A673 (cell line): ENCODE results near the gene MBOAT7. TPM values are rescaled to one million over a fixed set of nuclear protein-coding genes. Genes with fewer than 3 reads are reported as not detected.
"Not testable (repeated sequence)": the region's sequence is repeated elsewhere in the genome, so short reads cannot be mapped to it uniquely, and the experiment has no call there.

ENCODE experiments used
- BruUV-seq: library from RNA; stranded (reverse); fragments of 400-500 nt; replicated peaks from 2 replicates; lab custom pipeline; 2021; lab: Mats Ljungman, UMichigan
- CTCF ChIA-PET: fragments of 300-600 bp; sonication (Branson Sonifier 250); formaldehyde crosslinking; loops from one replicate; lab custom pipeline; 2022; ENCODE audit warnings: antibody characterized with exemption; lab: Charles Lee
- POLR2A ChIA-PET: fragments of 300-600 bp; sonication (Branson Sonifier 250); formaldehyde crosslinking; loops from one replicate; lab custom pipeline; 2022; ENCODE audit warnings: antibody characterized with exemption; ENCODE audit not compliant: low non-redundant PET; lab: Charles Lee
- DNase-seq: peaks from one replicate; pipeline ENCODE4 v3.0.0-alpha.2; 2015; ENCODE audit warnings: low spot score
- H3K27ac ChIP-seq: fragments of 200-600 bp; sonication (generic); 2 replicates; pipeline ENCODE4 v1.5.1; 2016; ENCODE audit warnings: mixed run types, low read depth, mild to moderate bottlenecking, mixed read lengths, antibody characterized with exemption, low read length; ENCODE audit not compliant: poor library complexity, severe bottlenecking
- H3K27me3 ChIP-seq: fragments of 200-600 bp; sonication (generic); replicated peaks from 2 replicates; pipeline ENCODE4 v1.6.1; 2017; ENCODE audit warnings: mixed run types, low read depth, mild to moderate bottlenecking, mixed read lengths, antibody characterized with exemption, low read length; ENCODE audit not compliant: insufficient read depth, poor library complexity
- H3K36me3 ChIP-seq: fragments of 200-600 bp; sonication (generic); 2 replicates; pipeline ENCODE4 v1.6.1; 2016; ENCODE audit warnings: mixed run types, mild to moderate bottlenecking, mixed read lengths, antibody characterized with exemption, low read length; ENCODE audit not compliant: insufficient read depth, poor library complexity, severe bottlenecking
- H3K4me1 ChIP-seq: fragments of 200-600 bp; sonication (generic); 2 replicates; pipeline ENCODE4 v1.6.1; 2017; ENCODE audit warnings: mixed run types, mild to moderate bottlenecking, mixed read lengths, antibody characterized with exemption, low read length; ENCODE audit not compliant: insufficient read depth, poor library complexity, severe bottlenecking
- H3K4me3 ChIP-seq: fragments of 200-600 bp; sonication (generic); 2 replicates; pipeline ENCODE4 v1.5.1; 2016; ENCODE audit warnings: low read depth, mixed run types, mild to moderate bottlenecking, mixed read lengths, low read length; ENCODE audit not compliant: poor library complexity, severe bottlenecking
- H3K9me3 ChIP-seq: fragments of 200-600 bp; sonication (generic); 2 replicates; pipeline ENCODE4 v1.6.1; 2016; ENCODE audit warnings: mixed run types, low read depth, mild to moderate bottlenecking, mixed read lengths, antibody characterized with exemption, low read length; ENCODE audit not compliant: poor library complexity, severe bottlenecking
- EZH2 ChIP-seq: fragments of 200-600 bp; sonication (generic); IDR thresholded peaks from 2 replicates; pipeline ENCODE4 v1.6.1; 2017; ENCODE audit warnings: borderline replicate concordance, low read depth, mild to moderate bottlenecking, mixed read lengths, antibody characterized with exemption, low read length; ENCODE audit not compliant: poor library complexity, severe bottlenecking
- intact Hi-C: fragments of 100-400 bp; cut with micrococcal nuclease; formaldehyde crosslinking; loops from one replicate; pipeline ENCODE4 v1.10.0; 2022; ENCODE audit not compliant: unreplicated experiment
- total RNA-seq: library from RNA; stranded (reverse); gene quantifications from 2 replicates; pipeline ENCODE4 v1.2.3, GENCODE V29; 2021
- TF ChIP-seq, protein P1 (sequence below): fragments of 300-800, 200-600 bp; sonication (generic); conservative IDR thresholded peaks from 2 replicates; pipeline ENCODE4 v1.5.1; 2017; ENCODE audit warnings: low read depth, mild to moderate bottlenecking, antibody characterized with exemption, low read length, moderate library complexity, mixed read lengths

The MBOAT7 gene
- total RNA-seq, 1 experiment from 2014 or later, result 107 TPM

DNA sequence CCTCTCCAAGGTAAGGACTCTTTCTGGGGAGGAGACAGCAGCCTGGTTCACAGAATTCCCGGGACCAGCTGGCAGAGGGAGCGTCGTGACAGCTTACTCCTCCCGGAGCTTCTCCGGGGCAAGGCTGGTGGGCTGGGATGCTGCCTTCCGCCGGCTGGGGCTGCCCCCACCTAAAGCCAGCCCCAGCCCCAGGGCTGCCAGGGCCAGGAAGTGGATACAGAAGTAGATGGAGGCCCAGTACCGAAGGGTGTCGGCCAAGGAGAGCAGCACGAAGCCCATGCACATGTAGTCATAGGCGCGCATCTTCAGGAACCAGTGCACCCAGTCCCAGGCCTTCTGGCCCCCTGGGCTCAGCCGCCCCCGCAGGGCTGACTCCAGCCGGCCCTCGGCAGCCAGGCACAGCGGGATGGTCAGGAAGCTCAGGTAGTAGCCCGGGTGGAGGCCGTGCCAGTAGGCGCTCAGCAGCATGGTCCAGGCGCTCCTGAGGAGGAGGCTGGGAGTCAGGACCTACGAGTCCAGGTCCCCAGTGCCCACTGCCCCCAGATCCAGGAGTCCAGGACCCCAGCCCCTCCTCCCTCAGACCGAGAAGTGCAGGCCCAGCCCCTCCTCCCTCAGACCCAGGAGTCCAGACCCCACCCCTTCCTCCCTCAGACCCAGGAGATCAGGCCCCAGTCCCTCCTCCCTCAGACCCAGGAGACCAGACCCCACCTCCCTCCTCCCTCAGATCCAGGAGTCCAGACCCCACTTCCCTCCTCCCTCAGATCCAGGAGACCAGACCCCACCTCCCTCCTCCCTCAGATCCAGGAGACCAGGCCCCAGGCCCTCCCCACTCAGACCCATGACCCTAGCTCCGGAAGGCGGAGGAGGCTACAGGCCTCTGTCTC is 15.2 kb downstream of the MBOAT7 start:
- no peaks in the 10 kb centered on the region for H3K9me3 ChIP-seq
- CTCF ChIA-PET, result no interaction called here
- no peak overlapping the region for H3K4me3 ChIP-seq
- no peaks in the 10 kb centered on the region for H3K27me3 ChIP-seq
- no peak for TF ChIP-seq EZH2
- TF ChIP-seq, protein P1, sequence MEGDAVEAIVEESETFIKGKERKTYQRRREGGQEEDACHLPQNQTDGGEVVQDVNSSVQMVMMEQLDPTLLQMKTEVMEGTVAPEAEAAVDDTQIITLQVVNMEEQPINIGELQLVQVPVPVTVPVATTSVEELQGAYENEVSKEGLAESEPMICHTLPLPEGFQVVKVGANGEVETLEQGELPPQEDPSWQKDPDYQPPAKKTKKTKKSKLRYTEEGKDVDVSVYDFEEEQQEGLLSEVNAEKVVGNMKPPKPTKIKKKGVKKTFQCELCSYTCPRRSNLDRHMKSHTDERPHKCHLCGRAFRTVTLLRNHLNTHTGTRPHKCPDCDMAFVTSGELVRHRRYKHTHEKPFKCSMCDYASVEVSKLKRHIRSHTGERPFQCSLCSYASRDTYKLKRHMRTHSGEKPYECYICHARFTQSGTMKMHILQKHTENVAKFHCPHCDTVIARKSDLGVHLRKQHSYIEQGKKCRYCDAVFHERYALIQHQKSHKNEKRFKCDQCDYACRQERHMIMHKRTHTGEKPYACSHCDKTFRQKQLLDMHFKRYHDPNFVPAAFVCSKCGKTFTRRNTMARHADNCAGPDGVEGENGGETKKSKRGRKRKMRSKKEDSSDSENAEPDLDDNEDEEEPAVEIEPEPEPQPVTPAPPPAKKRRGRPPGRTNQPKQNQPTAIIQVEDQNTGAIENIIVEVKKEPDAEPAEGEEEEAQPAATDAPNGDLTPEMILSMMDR, result no peak
- peaks cover 8% of the 10 kb centered on the region for H3K4me1 ChIP-seq
- H3K36me3 ChIP-seq, result no peaks in the 10 kb centered on the region
- POLR2A ChIA-PET, result no interaction called here
- no peak overlapping the region for H3K27ac ChIP-seq
- BruUV-seq, result no TSS peak
- intact Hi-C loops, result no loop called here
- no peak for DNase-seq

DNA sequence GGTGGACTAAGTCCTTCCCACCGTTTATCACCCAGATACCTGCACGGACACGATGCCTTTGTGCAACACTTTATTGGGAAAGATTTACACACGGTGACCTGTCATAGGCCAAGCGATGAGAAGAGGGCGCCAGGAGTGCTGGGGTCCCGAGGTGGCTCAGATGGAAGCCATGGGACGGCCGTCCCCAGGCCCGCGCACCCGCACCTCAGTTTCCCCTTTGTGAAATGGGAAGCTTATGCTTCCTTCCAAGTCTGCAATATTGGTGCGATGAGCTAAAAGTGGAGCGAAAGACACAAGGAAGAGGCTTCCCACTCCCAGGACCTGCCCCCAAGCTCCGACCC is 16.1 kb downstream of the MBOAT7 start:
- intact Hi-C loops, result no loop called here
- no peaks in the 10 kb centered on the region for H3K36me3 ChIP-seq
- no peak overlapping the region for H3K4me3 ChIP-seq
- DNase-seq, result no peak
- no TSS peak for BruUV-seq
- H3K27ac ChIP-seq, result no peak overlapping the region
- H3K4me1 ChIP-seq, result peaks cover 8% of the 10 kb centered on the region
- ChIA-PET CTCF (interaction anchor here (0.7 kb wide), 1 partner anchor 201 kb away, joined by 3 read pairs; no protein-coding TSS in a partner anchor), POLR2A (no interaction called here)
- H3K27me3 ChIP-seq, result no peaks in the 10 kb centered on the region
- TF ChIP-seq, protein P1, result no peak
- TF ChIP-seq EZH2, result no peak
- no peaks in the 10 kb centered on the region for H3K9me3 ChIP-seq

DNA sequence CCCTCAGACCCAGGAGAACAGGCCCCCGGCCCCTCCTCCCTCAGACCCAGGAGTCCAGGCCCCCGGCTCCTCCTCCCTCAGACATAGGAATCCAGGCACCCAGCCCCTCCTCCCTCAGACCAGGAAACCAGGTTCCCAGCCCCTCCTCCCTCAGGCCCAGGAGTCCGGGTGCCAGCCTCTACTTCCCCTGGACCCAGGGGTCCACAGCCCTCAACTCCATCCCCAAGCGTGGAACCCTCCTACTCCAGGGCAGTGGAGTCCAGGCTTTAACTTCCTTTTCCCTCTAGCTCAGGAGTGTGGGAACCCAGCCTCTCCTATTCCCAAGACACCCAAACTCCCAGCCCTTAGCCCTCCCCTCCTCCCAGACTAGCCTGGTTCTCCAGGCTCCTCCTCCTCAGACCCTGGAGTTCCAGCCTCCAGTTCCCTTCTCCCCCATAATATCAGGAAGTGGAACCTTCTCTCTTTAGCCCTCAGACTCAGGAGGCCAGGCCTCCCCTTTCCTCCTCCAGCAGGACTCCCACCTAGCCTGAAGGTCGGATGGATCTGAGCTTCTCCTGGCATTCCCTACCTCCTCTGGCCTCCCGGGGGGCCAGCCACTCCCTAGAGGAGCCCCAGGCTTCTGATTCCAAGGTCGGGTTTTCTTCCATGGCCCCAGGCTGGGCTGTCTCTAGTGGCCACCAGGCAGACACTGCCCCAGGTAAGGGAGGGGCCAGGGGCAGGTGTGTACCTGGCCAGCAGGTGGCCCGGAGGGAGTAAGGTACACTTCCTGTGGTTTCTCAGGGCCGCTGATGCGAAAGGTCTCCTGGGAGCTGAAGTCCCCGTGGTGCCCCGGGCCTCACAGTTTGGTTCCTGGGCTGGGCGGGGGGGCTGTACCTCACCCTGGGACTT is 16.7 kb downstream of the MBOAT7 start, which contains the start of gene TMC4:
Gene TMC4, minus strand, starts transcription at position 690 of the 888 bp plus-strand sequence. Its CDS starts 43 bp downstream, at position 647.
- H3K27ac ChIP-seq, result no peak within 1 kb of the TSS
- intact Hi-C loops, result no loop called here

DNA sequence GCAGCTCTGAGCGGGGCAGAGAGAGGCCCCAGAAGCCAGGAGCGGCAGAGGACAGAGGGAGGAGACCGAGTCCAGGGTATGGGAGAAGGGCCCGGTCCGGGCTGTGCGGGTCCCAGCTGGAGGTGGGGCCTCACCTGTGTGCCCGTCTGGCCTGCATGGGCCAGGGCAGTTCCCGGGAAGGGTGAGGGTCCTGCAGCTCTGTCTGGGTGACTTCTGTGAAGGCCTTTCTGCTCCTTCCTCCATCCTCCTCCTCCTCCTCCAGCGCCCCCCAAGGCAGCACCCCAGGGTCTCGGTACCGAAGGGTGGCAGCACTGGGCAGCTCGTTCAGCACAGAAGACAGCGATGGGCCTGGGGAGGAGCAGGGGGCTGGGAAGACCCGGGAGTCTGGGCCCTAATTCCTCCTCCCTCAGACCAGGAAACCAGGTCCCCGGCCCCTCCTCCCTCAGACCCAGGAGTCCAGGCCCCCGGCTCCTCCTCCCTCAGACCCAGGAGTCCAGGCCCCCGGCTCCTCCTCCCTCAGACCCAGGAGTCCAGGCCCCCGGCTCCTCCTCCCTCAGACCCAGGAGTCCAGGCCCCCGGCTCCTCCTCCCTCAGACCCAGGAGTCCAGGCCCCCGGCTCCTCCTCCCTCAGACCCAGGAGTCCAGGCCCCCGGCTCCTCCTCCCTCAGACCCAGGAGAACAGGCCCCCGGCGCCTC is 17.5 kb downstream of the MBOAT7 start:
- H3K4me3 ChIP-seq, BruUV-seq, POLR2A ChIA-PET, DNase-seq, intact Hi-C loops, H3K27ac ChIP-seq, H3K4me1 ChIP-seq, H3K36me3 ChIP-seq, H3K27me3 ChIP-seq, H3K9me3 ChIP-seq: not testable (repeated sequence)
- CTCF ChIA-PET, result interaction anchor here (0.6 kb wide), 1 partner anchor 363 kb away, joined by 12 read pairs; no protein-coding TSS in a partner anchor

More for the DNA sequence above, 16.7 kb downstream of the MBOAT7 start, which contains the start of gene TMC4:
- TF ChIP-seq, protein P1, result no peak
- no peak for TF ChIP-seq EZH2
- ChIA-PET POLR2A (no interaction called here), CTCF (interaction anchor here (0.7 kb wide), 1 partner anchor 201 kb away, joined by 3 read pairs; no protein-coding TSS in a partner anchor)
- BruUV-seq, result no TSS peak
- DNase-seq, result peak; percentile 63
- Histone ChIP-seq H3K36me3 (no peaks in the 10 kb centered on the region), H3K27me3 (no peaks in the 10 kb centered on the region), H3K9me3 (no peaks in the 10 kb centered on the region), H3K4me3 (no peak within 1 kb of the TSS), H3K4me1 (peaks cover 8% of the 10 kb centered on the region)
